HepG2 (cell line): ENCODE data around the gene MYL6.

Source experiments
- ARNTL ChIP-seq: sonication (generic); formaldehyde crosslinking; IDR thresholded peaks from 2 replicates; pipeline ENCODE4 v1.4.0; 2020; ENCODE audit warnings: mild to moderate bottlenecking, missing genetic modification reagents
- CHD2 ChIP-seq: IDR thresholded peaks from 2 replicates; pipeline ENCODE4 v1.6.1; 2011; ENCODE audit warnings: low read depth, low read length, improper control_type of control experiment
- CREB1 ChIP-seq, 2 experiments: fragments of 450-650 bp in 1 of 2; IDR thresholded peaks; 2 replicates each; pipeline ENCODE4 v1.6.1; 2016 to 2017; ENCODE audit warnings: control low read depth in 1 of 2, mild to moderate bottlenecking in 1 of 2, missing compliant biosample characterization in 1 of 2, missing genetic modification characterization in 1 of 2
- ESRRA ChIP-seq: sonication (generic); formaldehyde crosslinking; IDR thresholded peaks from 2 replicates; pipeline ENCODE4 v1.5.1; 2020; ENCODE audit warnings: mild to moderate bottlenecking, low read depth, missing genetic modification reagents
- JUN ChIP-seq: sonication (generic); formaldehyde crosslinking; IDR thresholded peaks from 2 replicates; pipeline ENCODE4 v1.4.0; 2020; ENCODE audit warnings: mild to moderate bottlenecking, missing genetic modification reagents
- JUND ChIP-seq: sonication (generic); formaldehyde crosslinking; IDR thresholded peaks from 2 replicates; pipeline ENCODE4 v1.8.0; 2022; ENCODE audit warnings: mild to moderate bottlenecking, missing genetic modification reagents
- KDM5A ChIP-seq: fragments of 200-600 bp; sonication (generic); IDR thresholded peaks from 2 replicates; pipeline ENCODE4 v1.7.0; 2018; ENCODE audit warnings: antibody characterized with exemption, mild to moderate bottlenecking, low read length, borderline replicate concordance
- MAFF ChIP-seq: IDR thresholded peaks from 2 replicates; pipeline ENCODE4 v1.6.1; 2011; ENCODE audit warnings: low read depth, low read length, improper control_type of control experiment
- PHF21A ChIP-seq: sonication (generic); formaldehyde crosslinking; IDR thresholded peaks from 2 replicates; pipeline ENCODE4 v1.5.0; 2020; ENCODE audit warnings: mild to moderate bottlenecking, missing genetic modification reagents
- STAG1 ChIP-seq: sonication (generic); formaldehyde crosslinking; IDR thresholded peaks from 2 replicates; pipeline ENCODE4 v1.4.0; 2020; ENCODE audit warnings: missing genetic modification reagents
- ZNF883 ChIP-seq: sonication (generic); formaldehyde crosslinking; IDR thresholded peaks from 2 replicates; pipeline ENCODE4 v1.5.1; 2020; ENCODE audit warnings: mild to moderate bottlenecking, missing genetic modification reagents; ENCODE audit errors: not compliant biosample characterization
- TF ChIP-seq, protein P1 (sequence below): sonication (generic); formaldehyde crosslinking; IDR thresholded peaks from 2 replicates; pipeline ENCODE4 v1.5.0; 2020; ENCODE audit warnings: mild to moderate bottlenecking, missing genetic modification reagents, moderate library complexity

DNA sequence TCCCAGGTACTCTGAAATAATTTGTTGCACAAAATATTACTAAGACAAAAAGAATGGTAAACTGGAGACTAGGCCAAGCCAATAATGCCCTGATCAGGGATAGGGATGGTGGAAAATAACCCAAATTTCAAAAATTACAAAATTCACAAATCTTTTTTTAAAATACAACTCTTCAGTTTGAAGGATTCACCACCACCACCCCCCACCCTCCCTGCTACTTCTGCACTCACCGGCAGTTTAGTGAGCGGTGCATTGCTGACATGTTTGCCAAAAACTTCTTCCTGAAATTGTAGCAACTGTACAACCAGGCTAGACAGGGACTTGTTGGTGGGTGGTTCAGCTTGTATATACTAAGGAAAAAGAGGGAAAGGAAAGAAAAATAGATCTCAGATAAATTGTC, 28.8 kb downstream of the MYL6 start:
- TF ChIP-seq JUND (CRISPR knock-in tag): no peak
- TF ChIP-seq CREB1 (IDR thresholded peaks at IDR 0.05): no peak
- TF ChIP-seq CREB1 (CRISPR knock-in tag; IDR thresholded peaks at IDR 0.05): no peak
- TF ChIP-seq STAG1 (CRISPR knock-in tag): no peak
- TF ChIP-seq, protein P1, sequence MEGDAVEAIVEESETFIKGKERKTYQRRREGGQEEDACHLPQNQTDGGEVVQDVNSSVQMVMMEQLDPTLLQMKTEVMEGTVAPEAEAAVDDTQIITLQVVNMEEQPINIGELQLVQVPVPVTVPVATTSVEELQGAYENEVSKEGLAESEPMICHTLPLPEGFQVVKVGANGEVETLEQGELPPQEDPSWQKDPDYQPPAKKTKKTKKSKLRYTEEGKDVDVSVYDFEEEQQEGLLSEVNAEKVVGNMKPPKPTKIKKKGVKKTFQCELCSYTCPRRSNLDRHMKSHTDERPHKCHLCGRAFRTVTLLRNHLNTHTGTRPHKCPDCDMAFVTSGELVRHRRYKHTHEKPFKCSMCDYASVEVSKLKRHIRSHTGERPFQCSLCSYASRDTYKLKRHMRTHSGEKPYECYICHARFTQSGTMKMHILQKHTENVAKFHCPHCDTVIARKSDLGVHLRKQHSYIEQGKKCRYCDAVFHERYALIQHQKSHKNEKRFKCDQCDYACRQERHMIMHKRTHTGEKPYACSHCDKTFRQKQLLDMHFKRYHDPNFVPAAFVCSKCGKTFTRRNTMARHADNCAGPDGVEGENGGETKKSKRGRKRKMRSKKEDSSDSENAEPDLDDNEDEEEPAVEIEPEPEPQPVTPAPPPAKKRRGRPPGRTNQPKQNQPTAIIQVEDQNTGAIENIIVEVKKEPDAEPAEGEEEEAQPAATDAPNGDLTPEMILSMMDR (CRISPR knock-in tag): no peak
- no peak for TF ChIP-seq JUN (CRISPR knock-in tag)
- no peak for TF ChIP-seq PHF21A (CRISPR knock-in tag)
- no peak for TF ChIP-seq KDM5A
- TF ChIP-seq ZNF883: no peak
- no peak for TF ChIP-seq CHD2
- no peak for TF ChIP-seq ESRRA (CRISPR knock-in tag)
- TF ChIP-seq ARNTL (CRISPR knock-in tag): no peak
- no peak for TF ChIP-seq MAFF
